Kidney (tissue), 14 donors: ENCODE measurements around the gene PDIA5. TPM values are rescaled to one million over a fixed set of nuclear protein-coding genes. Genes with fewer than 3 reads are reported as not detected.

Experiments
- DNase-seq, 5 donors: peaks; one replicate each; pipeline ENCODE4 v3.0.0-alpha.2; 2013 to 2020
- FAIRE-seq: peaks from 2 replicates; lab custom pipeline; 2012; peaks lifted over from hg19 to GRCh38; lab: Jason Lieb, UNC
- H3K27ac ChIP-seq, 2 donors: one replicate each; pipeline ENCODE4 v1.7.0; 2013; ENCODE audit warnings: low read depth in 2 of 2, low read length in 2 of 2, inconsistent platforms in 1 of 2
- H3K27me3 ChIP-seq: one replicate; pipeline ENCODE4 v1.7.1; 2013; ENCODE audit warnings: low read length, inconsistent platforms; ENCODE audit not compliant: control insufficient read depth, insufficient read depth
- H3K36me3 ChIP-seq, 3 donors: one replicate each; pipeline versions ENCODE4 v1.7.0 to v1.7.1; 2013; ENCODE audit warnings: low read length in 3 of 3, control low read depth in 1 of 3, inconsistent platforms in 1 of 3; ENCODE audit not compliant: insufficient read depth in 3 of 3, control insufficient read depth in 2 of 3
- H3K4me1 ChIP-seq, 3 donors: one replicate each; pipeline versions ENCODE4 v1.7.0 to v1.7.1; 2013; ENCODE audit warnings: low read length in 3 of 3, inconsistent platforms in 1 of 3, low read depth in 1 of 3; ENCODE audit not compliant: control insufficient read depth in 2 of 3, insufficient read depth in 2 of 3
- H3K4me3 ChIP-seq, 3 donors: one replicate each; pipeline versions ENCODE4 v1.7.0 to v1.8.1; 2013; ENCODE audit warnings: low read length in 3 of 3, control low read depth in 1 of 3, inconsistent platforms in 1 of 3
- H3K9ac ChIP-seq, 3 donors: one replicate each; pipeline versions ENCODE4 v1.7.0 to v1.7.1; 2013; ENCODE audit warnings: low read length in 3 of 3, control low read depth in 1 of 3, inconsistent platforms in 1 of 3
- H3K9me3 ChIP-seq, 3 donors: one replicate each; pipeline versions ENCODE4 v1.7.0 to v1.7.1; 2013; ENCODE audit warnings: low read length in 3 of 3, control low read depth in 1 of 3, inconsistent platforms in 1 of 3; ENCODE audit not compliant: control insufficient read depth in 2 of 3, insufficient read depth in 1 of 3
- intact Hi-C: fragments of 100-400 bp; cut with DNase I; formaldehyde crosslinking; loops from one replicate; pipeline ENCODE4 v1.11.1; 2022
- polyA plus RNA-seq: library from polyadenylated mRNA; stranded (reverse); fragments of 350-450 nt; fragmentation: Illumina TruSeq; extraction: RNeasy Lipid Tissue Mini Kit (QIAGEN cat#74804); gene quantifications from one replicate; pipeline ENCODE4 v1.2.3, GENCODE V29; 2014; ENCODE audit warnings: low read depth, low replicate concordance; ENCODE audit not compliant: insufficient read depth
- total RNA-seq: library from RNA; stranded (reverse); fragmentation: NEBNext Ultra II Directional; extraction: Animal tissue kit (Norgen Biotek cat#: 25700); gene quantifications from one replicate; pipeline ENCODE4 v1.2.1, GENCODE V29; 2021
- TF ChIP-seq, protein P1 (sequence below): IDR thresholded peaks from 3 replicates; pipeline ENCODE4 v1.5.1; 2012; ENCODE audit warnings: mild to moderate bottlenecking, moderate library complexity, borderline replicate concordance; ENCODE audit not compliant: insufficient read depth; ENCODE audit errors: extremely low read depth
- donor health status: control.
- donor health status: control.
- donor health status: control.
- donor health status: control.
- donor health status: control.
- donor health status: DM: yes; HTN: yes; CAD: no.
- donor health status: Normal renal cell carcinoma (clear cell type).

The PDIA5 gene
- total and polyA plus RNA-seq, 2 donors from 2014 or later, result 19.9 to 27.9 TPM

DNA sequence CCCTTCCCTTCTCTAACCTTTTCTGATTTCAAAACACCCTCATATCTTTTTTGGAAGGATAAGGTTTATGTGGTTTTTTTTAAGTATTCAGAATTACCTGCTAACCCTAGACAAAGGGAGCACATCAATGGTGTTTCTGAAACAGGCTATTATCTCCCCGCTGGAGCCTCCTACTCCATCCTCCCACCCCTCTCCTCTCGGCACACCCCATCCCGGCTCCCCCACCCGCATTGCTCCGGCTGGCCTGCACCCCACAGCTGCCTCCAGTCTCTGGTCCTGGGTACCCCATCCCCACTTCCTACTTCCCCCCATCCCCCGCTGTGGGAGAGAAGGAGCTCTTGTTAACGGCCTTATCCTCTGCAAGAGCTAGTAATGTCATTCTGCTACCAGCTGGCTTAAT lies 59.2 kb downstream of the PDIA5 start:
- DNase-seq (no peak), FAIRE-seq (no peak)
- H3K4me3 ChIP-seq, result no peak overlapping the region
- H3K36me3 ChIP-seq, result peaks cover 0 to 40% (median 8%) of the 10 kb centered on the region in 3 donors
- TF ChIP-seq, protein P1, sequence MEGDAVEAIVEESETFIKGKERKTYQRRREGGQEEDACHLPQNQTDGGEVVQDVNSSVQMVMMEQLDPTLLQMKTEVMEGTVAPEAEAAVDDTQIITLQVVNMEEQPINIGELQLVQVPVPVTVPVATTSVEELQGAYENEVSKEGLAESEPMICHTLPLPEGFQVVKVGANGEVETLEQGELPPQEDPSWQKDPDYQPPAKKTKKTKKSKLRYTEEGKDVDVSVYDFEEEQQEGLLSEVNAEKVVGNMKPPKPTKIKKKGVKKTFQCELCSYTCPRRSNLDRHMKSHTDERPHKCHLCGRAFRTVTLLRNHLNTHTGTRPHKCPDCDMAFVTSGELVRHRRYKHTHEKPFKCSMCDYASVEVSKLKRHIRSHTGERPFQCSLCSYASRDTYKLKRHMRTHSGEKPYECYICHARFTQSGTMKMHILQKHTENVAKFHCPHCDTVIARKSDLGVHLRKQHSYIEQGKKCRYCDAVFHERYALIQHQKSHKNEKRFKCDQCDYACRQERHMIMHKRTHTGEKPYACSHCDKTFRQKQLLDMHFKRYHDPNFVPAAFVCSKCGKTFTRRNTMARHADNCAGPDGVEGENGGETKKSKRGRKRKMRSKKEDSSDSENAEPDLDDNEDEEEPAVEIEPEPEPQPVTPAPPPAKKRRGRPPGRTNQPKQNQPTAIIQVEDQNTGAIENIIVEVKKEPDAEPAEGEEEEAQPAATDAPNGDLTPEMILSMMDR, result no peak
- no peak overlapping the region for H3K9ac ChIP-seq
- H3K4me1 ChIP-seq, result no peaks in the 10 kb centered on the region
- no peak overlapping the region for H3K27ac ChIP-seq
- no peaks in the 10 kb centered on the region for H3K9me3 ChIP-seq
- intact Hi-C loops, result no loop called here
- no peaks in the 10 kb centered on the region for H3K27me3 ChIP-seq

DNA sequence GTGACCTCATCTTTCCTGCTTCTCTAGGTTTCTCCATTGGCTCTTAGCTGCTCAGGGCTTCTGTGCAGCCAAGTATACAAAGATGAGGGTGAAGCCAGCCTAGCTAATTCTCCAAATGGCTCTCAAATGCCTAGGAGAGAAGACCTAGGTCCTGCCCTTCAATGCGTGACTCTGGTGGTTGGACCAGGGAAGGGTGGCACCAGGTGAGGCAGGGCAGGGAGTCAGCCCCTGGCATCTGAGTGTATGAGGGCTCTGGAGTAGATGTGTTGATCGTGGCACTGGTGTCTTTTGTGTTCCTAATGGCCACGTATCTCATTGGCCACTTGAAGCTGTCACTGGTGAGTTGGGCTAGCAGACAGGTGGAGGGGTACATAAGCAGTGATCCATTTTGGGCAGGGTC lies 59.8 kb downstream of the PDIA5 start:
- DNase-seq (no peak), FAIRE-seq (no peak)
- Histone ChIP-seq H3K4me1 (no peaks in the 10 kb centered on the region), H3K9me3 (no peaks in the 10 kb centered on the region), H3K9ac (no peak overlapping the region), H3K27ac (no peak overlapping the region), H3K27me3 (no peaks in the 10 kb centered on the region), H3K4me3 (no peak overlapping the region), H3K36me3 (peaks cover 0 to 40% (median 8%) of the 10 kb centered on the region in 3 donors)
- TF ChIP-seq, protein P1, result no peak
- intact Hi-C loops, result no loop called here

DNA sequence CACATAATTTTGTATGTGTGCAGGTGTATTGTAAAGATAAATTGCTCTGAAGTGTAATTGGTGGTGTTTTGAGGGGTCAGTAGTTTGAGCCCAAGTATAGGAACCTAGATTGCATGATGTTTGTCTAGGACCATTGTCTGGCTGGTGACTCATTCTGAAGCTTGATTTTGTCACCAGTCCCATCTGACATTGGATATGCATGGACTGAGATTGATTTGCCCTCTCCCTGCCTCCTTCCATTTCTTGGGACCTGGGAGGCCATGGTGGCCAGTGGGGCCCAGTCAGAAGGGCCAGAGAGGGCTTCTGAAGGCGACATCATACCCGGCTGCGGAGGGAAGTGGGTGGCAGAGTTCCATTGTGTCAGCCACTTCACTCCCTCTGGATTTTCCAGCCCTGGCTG lies 62.3 kb downstream of the PDIA5 start:
- intact Hi-C loops, result no loop called here
- H3K9ac ChIP-seq, result no peak overlapping the region
- FAIRE-seq, result no peak
- peak overlapping the region in 1 of 2 donors; percentile 18 for H3K27ac ChIP-seq
- peaks cover 0 to 37% (median 5%) of the 10 kb centered on the region in 3 donors for H3K36me3 ChIP-seq
- no peak for DNase-seq
- H3K9me3 ChIP-seq, result no peaks in the 10 kb centered on the region
- no peaks in the 10 kb centered on the region for H3K27me3 ChIP-seq
- TF ChIP-seq, protein P1, result no peak
- no peak overlapping the region for H3K4me3 ChIP-seq
- no peaks in the 10 kb centered on the region for H3K4me1 ChIP-seq

DNA sequence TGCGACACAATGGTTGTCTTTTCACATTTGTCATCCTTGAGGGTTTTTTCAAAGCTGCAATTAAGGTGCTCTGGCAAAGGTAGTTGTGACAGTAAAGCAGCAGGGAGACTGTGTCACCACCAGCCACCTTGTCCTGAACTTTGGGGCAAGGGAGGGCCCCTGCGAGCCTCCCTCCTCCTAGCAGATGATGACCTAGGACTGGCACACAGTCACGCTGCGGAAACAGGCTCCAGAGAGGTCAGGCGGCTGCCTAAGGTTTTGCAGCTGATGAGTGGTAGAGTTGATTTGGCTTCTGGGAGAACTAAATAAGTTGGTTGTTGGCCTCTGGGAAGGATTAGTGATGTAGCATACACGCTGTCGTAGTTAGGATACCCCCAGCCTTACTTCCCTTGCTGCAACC lies 62.7 kb downstream of the PDIA5 start:
- peaks cover 0 to 34% (median 5%) of the 10 kb centered on the region in 3 donors for H3K36me3 ChIP-seq
- H3K4me1 ChIP-seq, result no peaks in the 10 kb centered on the region
- DNase-seq, result no peak
- TF ChIP-seq, protein P1, result no peak
- FAIRE-seq, result no peak
- H3K9ac ChIP-seq, result no peak overlapping the region
- intact Hi-C loops, result no loop called here
- H3K27ac ChIP-seq, result peak overlapping the region; percentile 11 to 18
- no peaks in the 10 kb centered on the region for H3K27me3 ChIP-seq
- no peak overlapping the region for H3K4me3 ChIP-seq
- H3K9me3 ChIP-seq, result no peaks in the 10 kb centered on the region
